Type B pancreatic cell (in vitro differentiated cells): ENCODE measurements around the gene EEF1AKMT1. TPM values are rescaled to one million over a fixed set of nuclear protein-coding genes. Genes with fewer than 3 reads are reported as not detected.

ENCODE experiments used
- DNase-seq: peaks from one replicate; pipeline ENCODE4 v3.0.0; 2021; ENCODE audit warnings: mixed read lengths; ENCODE audit not compliant: unreplicated experiment; ENCODE audit errors: extremely low spot score
- H3K27ac Mint-ChIP-seq: 2 replicates; pipeline ENCODE4 v1.8.0; 2021; ENCODE audit warnings: mild to moderate bottlenecking, mixed read lengths
- H3K27me3 Mint-ChIP-seq: 2 replicates; pipeline ENCODE4 v1.8.0; 2021; ENCODE audit warnings: mixed read lengths
- H3K36me3 Mint-ChIP-seq: 2 replicates; pipeline ENCODE4 v1.8.0; 2021; ENCODE audit warnings: mixed read lengths
- H3K4me1 Mint-ChIP-seq: one replicate; pipeline ENCODE4 v1.8.0; 2021; ENCODE audit warnings: mixed read lengths; ENCODE audit not compliant: unreplicated experiment
- H3K4me3 Mint-ChIP-seq: 2 replicates; pipeline ENCODE4 v1.8.0; 2021; ENCODE audit warnings: mild to moderate bottlenecking, mixed read lengths
- H3K9me3 Mint-ChIP-seq: 2 replicates; pipeline ENCODE4 v1.8.0; 2021; ENCODE audit warnings: mixed read lengths
- total RNA-seq: library from RNA; stranded (reverse); gene quantifications from 2 replicates; pipeline ENCODE4 v1.2.1, GENCODE V29; 2021; ENCODE audit warnings: low replicate concordance
- TF ChIP-seq, protein P1 (sequence below): fragments of 200-600 bp; sonication (generic); conservative IDR thresholded peaks from 2 replicates; pipeline ENCODE4 v1.5.0; 2021; ENCODE audit warnings: antibody characterized with exemption, mild to moderate bottlenecking

Gene EEF1AKMT1
- total RNA-seq, 1 donor from 2014 or later = 11.3 TPM

DNA sequence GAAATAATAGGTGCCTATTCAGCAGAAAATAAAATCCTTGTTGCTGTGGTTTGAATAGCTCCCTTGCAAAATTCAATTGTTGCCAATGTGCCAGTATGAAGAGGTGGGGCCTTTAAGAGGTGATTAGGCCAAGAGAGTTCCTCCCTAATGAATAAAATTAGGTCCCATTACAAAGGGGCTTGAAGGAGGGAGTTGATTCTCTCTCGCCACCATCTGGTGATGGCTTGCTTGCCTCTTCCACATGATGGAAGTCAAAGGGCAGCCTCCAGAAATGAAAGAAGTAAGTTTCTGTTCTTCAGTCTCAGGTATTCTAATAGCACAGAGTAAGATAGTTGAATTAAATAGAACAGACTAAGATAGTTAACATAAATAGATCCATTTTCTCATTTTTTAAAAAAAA lies 3.0 kb upstream of the EEF1AKMT1 start:
- peaks cover 3% of the 10 kb centered on the region for H3K36me3 Mint-ChIP-seq
- no peaks in the 10 kb centered on the region for H3K27me3 Mint-ChIP-seq
- no peak overlapping the region for H3K27ac Mint-ChIP-seq
- TF ChIP-seq, protein P1, sequence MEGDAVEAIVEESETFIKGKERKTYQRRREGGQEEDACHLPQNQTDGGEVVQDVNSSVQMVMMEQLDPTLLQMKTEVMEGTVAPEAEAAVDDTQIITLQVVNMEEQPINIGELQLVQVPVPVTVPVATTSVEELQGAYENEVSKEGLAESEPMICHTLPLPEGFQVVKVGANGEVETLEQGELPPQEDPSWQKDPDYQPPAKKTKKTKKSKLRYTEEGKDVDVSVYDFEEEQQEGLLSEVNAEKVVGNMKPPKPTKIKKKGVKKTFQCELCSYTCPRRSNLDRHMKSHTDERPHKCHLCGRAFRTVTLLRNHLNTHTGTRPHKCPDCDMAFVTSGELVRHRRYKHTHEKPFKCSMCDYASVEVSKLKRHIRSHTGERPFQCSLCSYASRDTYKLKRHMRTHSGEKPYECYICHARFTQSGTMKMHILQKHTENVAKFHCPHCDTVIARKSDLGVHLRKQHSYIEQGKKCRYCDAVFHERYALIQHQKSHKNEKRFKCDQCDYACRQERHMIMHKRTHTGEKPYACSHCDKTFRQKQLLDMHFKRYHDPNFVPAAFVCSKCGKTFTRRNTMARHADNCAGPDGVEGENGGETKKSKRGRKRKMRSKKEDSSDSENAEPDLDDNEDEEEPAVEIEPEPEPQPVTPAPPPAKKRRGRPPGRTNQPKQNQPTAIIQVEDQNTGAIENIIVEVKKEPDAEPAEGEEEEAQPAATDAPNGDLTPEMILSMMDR = no peak
- no peak for DNase-seq
- no peak overlapping the region for H3K4me3 Mint-ChIP-seq
- peaks cover 14% of the 10 kb centered on the region for H3K4me1 Mint-ChIP-seq
- H3K9me3 Mint-ChIP-seq = no peaks in the 10 kb centered on the region

DNA sequence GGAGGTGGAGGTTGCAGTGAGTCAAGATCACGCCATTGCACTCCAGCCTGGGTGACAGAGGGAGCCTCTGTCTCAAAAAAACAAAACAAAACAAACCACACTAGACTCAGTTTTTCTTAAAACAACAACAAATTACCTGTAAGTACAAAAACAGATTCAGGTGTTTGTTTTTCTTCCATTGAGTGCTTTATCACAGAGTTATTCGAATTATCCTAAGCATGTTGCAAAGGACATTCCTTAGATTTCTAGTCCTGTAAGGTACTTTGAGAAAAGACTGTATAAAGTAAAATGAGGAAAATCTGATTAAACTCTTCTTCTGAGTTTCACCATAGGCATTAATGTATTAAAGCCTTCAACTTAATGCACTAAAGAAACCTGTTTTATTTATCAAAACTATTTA lies 2.2 kb upstream of the EEF1AKMT1 start:
- Mint-ChIP-seq H3K9me3 (no peaks in the 10 kb centered on the region), H3K27me3 (no peaks in the 10 kb centered on the region)
- TF ChIP-seq, protein P1 = no peak

DNA sequence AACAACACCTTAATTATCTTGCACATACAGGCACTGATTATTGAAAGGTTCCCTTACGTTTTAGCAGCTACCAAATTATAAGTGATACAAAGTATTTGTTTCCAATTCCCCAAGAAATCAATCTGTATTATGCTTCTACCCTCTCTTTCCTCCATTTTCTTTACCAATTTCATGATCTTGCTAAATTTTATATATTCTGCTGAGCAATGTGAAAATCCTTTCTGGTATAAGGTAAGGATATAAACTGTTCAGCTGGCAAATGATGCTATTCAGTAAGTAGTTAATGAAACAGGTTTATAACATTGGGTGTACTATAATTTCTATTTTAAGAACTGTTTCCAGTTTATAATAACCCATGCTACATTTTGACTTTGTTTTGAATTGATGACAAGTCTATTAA lies 985 bp upstream of the EEF1AKMT1 start:
- TF ChIP-seq, protein P1 = no peak
- Mint-ChIP-seq H3K4me3 (peak overlapping the region; percentile 95), H3K27me3 (no peaks in the 10 kb centered on the region), H3K4me1 (peaks cover 14% of the 10 kb centered on the region), H3K27ac (peak overlapping the region; percentile 44), H3K36me3 (peaks cover 17% of the 10 kb centered on the region), H3K9me3 (peaks cover 3% of the 10 kb centered on the region)
- no peak for DNase-seq

More for the DNA sequence above, 2.2 kb upstream of the EEF1AKMT1 start:
- no peak overlapping the region for H3K4me3 Mint-ChIP-seq
- H3K27ac Mint-ChIP-seq = no peak overlapping the region
- no peak for DNase-seq
- H3K4me1 Mint-ChIP-seq = peaks cover 14% of the 10 kb centered on the region
- H3K36me3 Mint-ChIP-seq = peaks cover 9% of the 10 kb centered on the region

DNA sequence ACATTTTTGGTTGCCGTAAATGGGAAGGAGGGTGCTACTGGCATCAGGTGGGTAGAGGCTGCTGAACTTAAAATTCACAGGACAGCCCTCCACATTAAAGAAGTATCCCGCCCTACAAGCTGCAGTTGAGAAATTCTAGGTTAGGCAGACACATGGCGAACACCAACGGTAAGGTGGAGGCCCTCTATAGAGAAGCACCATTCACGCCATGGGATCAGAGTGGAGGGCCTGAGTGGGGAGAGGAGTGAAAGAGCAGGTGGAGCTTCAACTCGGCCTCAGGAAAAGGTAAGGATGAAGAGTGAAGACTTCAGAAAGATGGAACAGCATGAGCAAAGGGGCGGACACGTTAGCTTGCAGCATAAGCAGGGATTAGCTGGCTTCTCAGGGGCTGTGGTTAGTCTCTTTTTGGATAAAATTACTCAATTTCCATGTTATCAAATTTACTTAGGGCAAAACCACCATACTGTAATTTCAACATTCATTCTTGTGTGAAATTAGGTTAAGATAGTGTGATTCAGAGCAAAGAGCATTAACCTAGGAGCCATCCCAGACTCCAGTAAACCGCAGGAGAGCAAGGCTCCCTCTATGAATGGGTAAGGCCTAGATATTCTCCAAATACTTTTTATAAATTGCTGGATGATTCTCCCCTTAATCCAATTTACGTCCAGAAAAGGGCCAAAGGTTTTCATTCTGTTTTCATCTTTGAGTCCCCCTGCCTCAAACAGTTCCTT lies 1.2 kb downstream of the EEF1AKMT1 start:
- no peak for DNase-seq
- peak overlapping the region; percentile 95 for H3K4me3 Mint-ChIP-seq
- TF ChIP-seq, protein P1 = no peak
- peaks cover 12% of the 10 kb centered on the region for H3K9me3 Mint-ChIP-seq
- H3K4me1 Mint-ChIP-seq = peaks cover 14% of the 10 kb centered on the region
- peak overlapping the region; percentile 96 for H3K27ac Mint-ChIP-seq
- no peaks in the 10 kb centered on the region for H3K27me3 Mint-ChIP-seq
- peaks cover 36% of the 10 kb centered on the region for H3K36me3 Mint-ChIP-seq

DNA sequence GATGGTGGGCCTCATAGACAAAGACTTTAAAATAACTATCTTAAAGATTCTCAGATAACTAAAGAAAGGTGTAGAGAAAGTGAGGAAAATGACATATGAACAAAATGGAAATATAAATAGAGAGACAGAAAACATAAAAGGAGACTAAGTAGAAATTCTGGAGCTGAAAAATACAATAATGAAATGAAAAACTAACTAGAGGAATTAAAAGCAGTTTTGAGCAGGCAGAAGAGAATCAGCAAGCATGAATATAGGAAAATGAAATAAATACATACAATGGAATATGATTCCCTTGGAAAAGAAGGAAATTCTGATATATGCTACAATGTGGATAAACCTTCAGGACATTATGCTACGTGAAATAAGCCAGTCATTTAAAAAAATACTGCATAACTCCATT lies 3.9 kb downstream of the EEF1AKMT1 start:
- Mint-ChIP-seq H3K4me1 (peaks cover 14% of the 10 kb centered on the region), H3K4me3 (peak overlapping the region; percentile 10), H3K36me3 (peaks cover 39% of the 10 kb centered on the region), H3K27ac (no peak overlapping the region), H3K27me3 (no peaks in the 10 kb centered on the region), H3K9me3 (peaks cover 12% of the 10 kb centered on the region)
- no peak for DNase-seq
- TF ChIP-seq, protein P1 = no peak
